ENCODE data around the gene PLEK. TPM values are rescaled to one million over a fixed set of nuclear protein-coding genes. Genes with fewer than 3 reads are reported as not detected.
"Not testable (repeated sequence)": the region's sequence is repeated elsewhere in the genome, so short reads cannot be mapped to it uniquely, and the experiment has no call there.

Gene PLEK
- total and polyA plus RNA-seq, 10 of the 15 experiments (the other 5 are each of a cell fraction or from before 2014, with no cell fraction given), result 229 to 804 (median 362) TPM

GRCh38 chr2:68345129-68345875 is 19.8 kb upstream of the PLEK start (continued):
- TF ChIP-seq ATF3 (IDR thresholded peaks at IDR 0.05; ENCODE audit: borderline replicate concordance, extremely low read depth, low read depth, low read length) (no peak), SMAD1 (IDR thresholded peaks at IDR 0.05; ENCODE audit: low read depth, partially characterized antibody) (no peak), SIN3A (IDR thresholded peaks at IDR 0.05; ENCODE audit: low read depth, low read length) (no peak)

GRCh38 chr2:68349091-68349490 is 16.0 kb upstream of the PLEK start:
- POLR2A ChIA-PET; RAD21 ChIA-PET (ENCODE audit: unreplicated experiment); H3K4me1 ChIP-seq (ENCODE audit: control insufficient read depth, insufficient read depth, low read length); H3K4me2 ChIP-seq (ENCODE audit: control insufficient read depth, insufficient read depth); H3K79me2 ChIP-seq (ENCODE audit: control insufficient read depth, insufficient read depth, low read length); H2AFZ ChIP-seq (ENCODE audit: control insufficient read depth, low read depth, low read length); H3K27me3 ChIP-seq (replicated peaks in 1 of 2; ENCODE audit: control insufficient read depth in 2 of 2, insufficient read depth in 2 of 2, low read length in 1 of 2); in situ Hi-C loops (cut with MboI); FAIRE-seq; H3K9ac ChIP-seq (ENCODE audit: control insufficient read depth, insufficient read depth, low read length); DNase-seq (ENCODE audit: low read depth, low spot score); BruUV-seq (replicated peaks); intact Hi-C loops (cut with micrococcal nuclease; ENCODE audit: unreplicated experiment); H4K20me1 ChIP-seq (ENCODE audit: control insufficient read depth, insufficient read depth); CTCF ChIA-PET; H3K4me3 ChIP-seq; H3K27ac ChIP-seq (ENCODE audit: control insufficient read depth, insufficient read depth); H3K36me3 ChIP-seq (ENCODE audit: control insufficient read depth in 2 of 2, insufficient read depth in 2 of 2, low read length in 1 of 2); ATAC-seq; H3K9me3 ChIP-seq (replicated peaks; ENCODE audit: control insufficient read depth, insufficient read depth, low read length): not testable (repeated sequence)
- SMC1A ChIA-PET (ENCODE audit: uncharacterized antibody, unreplicated experiment), result interaction anchor here (0.6 to 1.9 kb wide), 3 partner anchors 92 to 359 kb away, joined by 3 to 4 read pairs (median 3); no protein-coding TSS in a partner anchor
- 51% methylated on average over 4 of the region's 4 CpGs for whole genome bisulfite sequencing (ENCODE audit: insufficient coverage, insufficient replicate concordance, low lambda C conversion rate, missing lambda C conversion rate)

- no TSS peak for BruUV-seq (replicated peaks)
- Histone ChIP-seq H3K4me3 (no peak overlapping the region), H3K79me2 (ENCODE audit: control insufficient read depth, insufficient read depth, low read length) (no peaks in the 10 kb centered on the region), H3K9ac (ENCODE audit: control insufficient read depth, insufficient read depth, low read length) (no peak overlapping the region), H4K20me1 (ENCODE audit: control insufficient read depth, insufficient read depth) (no peaks in the 10 kb centered on the region), H3K27me3 (replicated peaks in 1 of 2; ENCODE audit: control insufficient read depth in 2 of 2, insufficient read depth in 2 of 2, low read length in 1 of 2) (no peaks in the 10 kb centered on the region; a peak in 1 of 4 replicates), H3K27ac (ENCODE audit: control insufficient read depth, insufficient read depth) (no peak overlapping the region), H3K36me3 (ENCODE audit: control insufficient read depth in 2 of 2, insufficient read depth in 2 of 2, low read length in 1 of 2) (no peaks in the 10 kb centered on the region), H2AFZ (ENCODE audit: control insufficient read depth, low read depth, low read length) (no peak overlapping the region), H3K9me3 (replicated peaks; ENCODE audit: control insufficient read depth, insufficient read depth, low read length) (no peaks in the 10 kb centered on the region), H3K4me1 (ENCODE audit: control insufficient read depth, insufficient read depth, low read length) (no peaks in the 10 kb centered on the region), H3K4me2 (ENCODE audit: control insufficient read depth, insufficient read depth) (no peak overlapping the region)
- intact Hi-C loops (cut with micrococcal nuclease; ENCODE audit: unreplicated experiment), result no loop called here
- ChIA-PET POLR2A (no interaction called here), RAD21 (ENCODE audit: unreplicated experiment) (interaction anchor here (1.5 kb wide), 1 partner anchor 60 kb away, joined by 4 read pairs; no protein-coding TSS in a partner anchor), SMC1A (ENCODE audit: uncharacterized antibody, unreplicated experiment) (interaction anchor here (1.3 kb wide), 1 partner anchor 9 kb away, joined by 3 read pairs; no protein-coding TSS in a partner anchor), CTCF (interaction anchor here (0.7 to 1.9 kb wide), 5 partner anchors 70 to 156 kb away, joined by 3 to 4 read pairs (median 4); no protein-coding TSS in a partner anchor)
- ATAC-seq (no peak), FAIRE-seq (no peak), DNase-seq (ENCODE audit: low read depth, low spot score) (no peak)
- 58% methylated on average over 6 of the region's 6 CpGs for WGBS (ENCODE audit: insufficient coverage, insufficient replicate concordance, low lambda C conversion rate, missing lambda C conversion rate)
- in situ Hi-C loops (cut with MboI), result no loop called here
- TF ChIP-seq DPF2 (IDR thresholded peaks at IDR 0.05), result no peak
- no peak for TF ChIP-seq STAT1 (conservative IDR thresholded peaks at IDR 0.05)
- no peak for TF ChIP-seq HDAC2 (IDR thresholded peaks at IDR 0.05)
- no peak for TF ChIP-seq ZNF592 (IDR thresholded peaks at IDR 0.05)
- no peak for TF ChIP-seq STAT3 (IDR thresholded peaks at IDR 0.05; ENCODE audit: low read depth, low read length)
- TF ChIP-seq POLR2AphosphoS5 (IDR thresholded peaks at IDR 0.05; ENCODE audit: low read length), result no peak
- no peak for TF ChIP-seq ZBED1 (IDR thresholded peaks at IDR 0.05; ENCODE audit: borderline replicate concordance)
- no peak for TF ChIP-seq NRF1 (conservative IDR thresholded peaks at IDR 0.05; ENCODE audit: low read depth, low read length)
Measured at GRCh38 chr2:68351997-68352396, 13.1 kb upstream of the PLEK start.

Measured in GM12878 (cell line).